Adrenal gland (tissue), 5 donors: Measurements from ENCODE around the gene MGAT5.

Source experiments
- POLR2A ChIP-seq, 2 donors: fragments of 450-650 bp; IDR thresholded peaks; one replicate each; pipeline ENCODE4 v1.6.1; 2017; ENCODE audit warnings: antibody characterized with exemption in 2 of 2, mild to moderate bottlenecking in 2 of 2, moderate library complexity in 1 of 2
- TF ChIP-seq, protein P1 (sequence below), 6 experiments: fragments of 450-650 bp in 4 of 6; fragments of 200-600 bp in 2 of 6; sonication (generic) in 1 of 6; IDR thresholded peaks; 1 replicate in 5 of 6; 2 replicates in 1 of 6; pipeline versions ENCODE4 v1.5.1 to v1.8.0; 2016 to 2021; ENCODE audit warnings: antibody characterized with exemption in 6 of 6, mild to moderate bottlenecking in 2 of 6, moderate library complexity in 1 of 6
- donor health status: DM: no; HTN: no; CAD: no.

DNA sequence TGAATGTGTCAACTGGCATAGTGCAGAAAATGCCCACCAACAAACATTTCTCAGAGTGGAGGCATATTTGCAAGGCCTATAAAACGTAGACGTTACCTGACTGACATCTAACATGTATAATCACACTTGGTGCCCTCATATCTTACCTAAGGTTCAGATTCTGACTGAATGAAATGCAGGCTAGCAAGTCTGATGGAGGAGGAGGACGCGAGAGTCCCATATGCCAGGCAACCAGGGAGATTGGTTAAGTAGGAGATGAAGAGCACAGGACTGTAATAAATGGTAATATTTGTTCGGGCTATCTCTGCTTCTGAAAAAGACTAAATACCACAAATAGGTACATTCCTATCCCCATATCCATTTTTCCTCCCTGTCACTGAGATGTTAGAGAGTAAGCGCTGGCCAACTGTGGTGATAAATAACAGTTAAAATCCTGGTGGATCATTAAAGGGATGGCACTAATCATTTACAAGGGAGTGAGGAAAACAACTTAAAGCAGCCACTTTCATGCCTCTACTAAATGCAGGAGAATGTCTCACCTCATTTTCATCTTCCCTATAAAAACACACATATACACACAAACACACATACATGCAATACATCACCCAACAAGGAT lies 247.7 kb downstream of the MGAT5 start:
- TF ChIP-seq, protein P1, sequence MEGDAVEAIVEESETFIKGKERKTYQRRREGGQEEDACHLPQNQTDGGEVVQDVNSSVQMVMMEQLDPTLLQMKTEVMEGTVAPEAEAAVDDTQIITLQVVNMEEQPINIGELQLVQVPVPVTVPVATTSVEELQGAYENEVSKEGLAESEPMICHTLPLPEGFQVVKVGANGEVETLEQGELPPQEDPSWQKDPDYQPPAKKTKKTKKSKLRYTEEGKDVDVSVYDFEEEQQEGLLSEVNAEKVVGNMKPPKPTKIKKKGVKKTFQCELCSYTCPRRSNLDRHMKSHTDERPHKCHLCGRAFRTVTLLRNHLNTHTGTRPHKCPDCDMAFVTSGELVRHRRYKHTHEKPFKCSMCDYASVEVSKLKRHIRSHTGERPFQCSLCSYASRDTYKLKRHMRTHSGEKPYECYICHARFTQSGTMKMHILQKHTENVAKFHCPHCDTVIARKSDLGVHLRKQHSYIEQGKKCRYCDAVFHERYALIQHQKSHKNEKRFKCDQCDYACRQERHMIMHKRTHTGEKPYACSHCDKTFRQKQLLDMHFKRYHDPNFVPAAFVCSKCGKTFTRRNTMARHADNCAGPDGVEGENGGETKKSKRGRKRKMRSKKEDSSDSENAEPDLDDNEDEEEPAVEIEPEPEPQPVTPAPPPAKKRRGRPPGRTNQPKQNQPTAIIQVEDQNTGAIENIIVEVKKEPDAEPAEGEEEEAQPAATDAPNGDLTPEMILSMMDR (IDR thresholded peaks at IDR 0.05), result no peak
- no peak for TF ChIP-seq POLR2A (IDR thresholded peaks at IDR 0.05)
